HG03060 (cell line): ENCODE data around the gene GATA2.

Experiments used
- ATAC-seq: cut with Tn5 transposase; IDR thresholded peaks from one replicate; pipeline ENCODE4 v1.9.1; 2021; ENCODE audit warnings: low read depth, moderate number of reproducible peaks; ENCODE audit not compliant: unreplicated experiment

The GATA2 gene

GRCh38 chr3:128461731-128462130 is 31.3 kb downstream of the GATA2 start:
- ATAC-seq = no peak

GRCh38 chr3:128459461-128459820 is 33.6 kb downstream of the GATA2 start:
- no peak for ATAC-seq

GRCh38 chr3:128458746-128459460 is 34.1 kb downstream of the GATA2 start:
- no peak for ATAC-seq

GRCh38 chr3:128457937-128458336 is 35.1 kb downstream of the GATA2 start:
- ATAC-seq = no peak

- no peak for ATAC-seq
These were observed 36.0 kb downstream of the GATA2 start for GRCh38 chr3:128456776-128457715.

- no peak for ATAC-seq
These were observed 36.9 kb downstream of the GATA2 start for GRCh38 chr3:128455786-128456748.

GRCh38 chr3:128455116-128455515 is 37.9 kb downstream of the GATA2 start:
- no peak for ATAC-seq

GRCh38 chr3:128454310-128454618 is 38.7 kb downstream of the GATA2 start:
- ATAC-seq = no peak

GRCh38 chr3:128453501-128454309 is 39.3 kb downstream of the GATA2 start:
- ATAC-seq = no peak

GRCh38 chr3:128452678-128453275 is 40.2 kb downstream of the GATA2 start:
- no peak for ATAC-seq

- ATAC-seq = no peak
These were observed 40.9 kb downstream of the GATA2 start for GRCh38 chr3:128452120-128452519.

GRCh38 chr3:128449111-128449638 is 43.8 kb downstream of the GATA2 start:
- no peak for ATAC-seq

- ATAC-seq = no peak
These were observed 44.5 kb downstream of the GATA2 start for GRCh38 chr3:128448491-128448890.

- ATAC-seq = peak; percentile 73
These were observed 45.4 kb downstream of the GATA2 start for GRCh38 chr3:128447561-128448013.

- ATAC-seq = no peak
These were observed 46.2 kb downstream of the GATA2 start for GRCh38 chr3:128446821-128447220.

GRCh38 chr3:128445357-128445756 is 47.6 kb downstream of the GATA2 start:
- no peak for ATAC-seq

GRCh38 chr3:128443771-128444170 is 49.2 kb downstream of the GATA2 start:
- no peak for ATAC-seq

GRCh38 chr3:128442949-128443348 is 50.1 kb downstream of the GATA2 start:
- no peak for ATAC-seq

GRCh38 chr3:128442070-128442469 is 50.9 kb downstream of the GATA2 start:
- no peak for ATAC-seq
